Thymus (tissue), 11 donors: ENCODE data around the gene PDE6G. TPM values are rescaled to one million over a fixed set of nuclear protein-coding genes. Genes with fewer than 3 reads are reported as not detected.
A peak's percentile ranks its signal among the peaks of the same experiment; 100 is the strongest.

Experiments used
- DNase-seq, 9 donors: peaks; one replicate each; pipeline ENCODE4 v3.0.0-alpha.2; 2013; ENCODE audit warnings: low spot score in 9 of 9, low read depth in 6 of 9, missing footprints in 1 of 9
- H3K27ac ChIP-seq, 2 donors: one replicate each; pipeline ENCODE4 v1.5.1; 2013; ENCODE audit warnings: control low read depth in 1 of 2, low read depth in 1 of 2, low read length in 1 of 2, mild to moderate bottlenecking in 1 of 2, moderate library complexity in 1 of 2
- H3K27me3 ChIP-seq, 2 donors: one replicate each; pipeline ENCODE4 v1.5.1; 2013; ENCODE audit warnings: low read length in 1 of 2; ENCODE audit not compliant: control insufficient read depth in 2 of 2, insufficient read depth in 1 of 2
- H3K36me3 ChIP-seq, 2 donors: one replicate each; pipeline ENCODE4 v1.5.1; 2013; ENCODE audit warnings: low read length in 1 of 2, mild to moderate bottlenecking in 1 of 2, moderate library complexity in 1 of 2; ENCODE audit not compliant: control insufficient read depth in 2 of 2, insufficient read depth in 2 of 2
- H3K4me1 ChIP-seq, 2 donors: one replicate each; pipeline ENCODE4 v1.5.1; 2013; ENCODE audit warnings: low read length in 2 of 2; ENCODE audit not compliant: control insufficient read depth in 2 of 2, insufficient read depth in 2 of 2
- H3K4me3 ChIP-seq, 2 donors: one replicate each; pipeline ENCODE4 v1.5.1; 2013; ENCODE audit warnings: low read length in 2 of 2, control low read depth in 1 of 2, mild to moderate bottlenecking in 1 of 2
- H3K9me3 ChIP-seq, 2 donors: one replicate each; pipeline ENCODE4 v1.5.1; 2013; ENCODE audit warnings: low read length in 1 of 2, mild to moderate bottlenecking in 1 of 2; ENCODE audit not compliant: control insufficient read depth in 2 of 2, insufficient read depth in 1 of 2
- WGBS: extraction: QIAGEN DNeasy Blood & Tissue Kit; methylation state at CpG from one replicate; pipeline ENCODE4 v1.1.7; 2013; 5-methylcytosine and 5-hydroxymethylcytosine counted together
- polyA plus RNA-seq: library from polyadenylated mRNA; stranded (reverse); fragments of 200-250 nt; gene quantifications from one replicate; pipeline ENCODE4 v1.2.3, GENCODE V29; 2013
- total RNA-seq: library from RNA; stranded (reverse); fragments of 120-200 nt; gene quantifications from one replicate; pipeline ENCODE4 v1.2.4, GENCODE V29; 2013
- donor health status: healthy.

The PDE6G gene
- total and polyA plus RNA-seq, 2 donors, result 12.2 to 18.2 TPM

DNA sequence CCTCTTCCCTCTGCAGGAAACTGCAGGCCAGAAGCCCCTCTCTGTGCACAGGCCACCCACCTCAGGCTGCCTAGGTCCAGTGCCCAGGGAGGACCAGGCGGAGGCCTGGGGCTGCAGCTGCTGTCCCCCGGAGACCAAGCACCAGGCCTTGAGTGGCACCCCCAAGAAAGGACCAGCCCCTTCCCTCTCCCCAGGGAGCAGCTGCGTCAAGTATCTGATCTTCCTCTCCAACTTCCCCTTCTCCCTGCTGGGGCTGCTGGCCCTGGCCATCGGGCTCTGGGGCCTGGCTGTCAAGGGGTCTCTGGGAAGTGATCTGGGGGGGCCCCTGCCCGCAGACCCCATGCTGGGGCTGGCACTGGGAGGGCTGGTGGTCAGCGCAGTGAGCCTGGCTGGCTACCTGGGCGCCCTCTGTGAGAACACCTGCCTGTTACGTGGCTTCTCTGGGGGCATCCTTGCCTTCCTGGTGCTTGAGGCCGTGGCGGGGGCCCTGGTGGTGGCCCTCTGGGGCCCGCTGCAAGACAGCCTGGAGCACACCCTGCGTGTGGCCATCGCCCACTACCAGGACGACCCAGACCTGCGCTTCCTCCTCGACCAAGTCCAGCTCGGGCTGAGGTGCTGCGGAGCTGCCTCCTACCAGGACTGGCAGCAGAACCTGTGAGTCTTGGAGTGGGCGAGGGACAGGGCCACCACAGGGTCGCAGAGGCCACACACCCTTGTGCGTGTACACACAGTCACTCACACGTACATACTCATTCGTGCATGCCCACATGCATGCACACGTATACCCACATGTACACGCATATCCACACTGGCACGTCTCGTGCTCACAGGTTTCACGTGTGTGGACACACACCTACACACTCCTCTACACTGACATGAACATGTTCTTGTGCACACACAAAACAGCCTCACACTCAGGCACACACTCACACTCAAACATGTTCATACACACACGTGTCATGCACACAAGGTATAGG is 11.1 kb downstream of the PDE6G start:
- no peak for DNase-seq
- WGBS, result 89% methylated on average over 29 of the region's 29 CpGs
- H3K36me3 ChIP-seq, result no peaks in the 10 kb centered on the region
- H3K4me3 ChIP-seq, result no peak overlapping the region
- H3K9me3 ChIP-seq, result peaks cover 11 to 16% of the 10 kb centered on the region in 2 donors
- H3K27ac ChIP-seq, result no peak overlapping the region
- H3K4me1 ChIP-seq, result no peaks in the 10 kb centered on the region
- H3K27me3 ChIP-seq, result peaks cover 23 to 48% of the 10 kb centered on the region in 2 donors

DNA sequence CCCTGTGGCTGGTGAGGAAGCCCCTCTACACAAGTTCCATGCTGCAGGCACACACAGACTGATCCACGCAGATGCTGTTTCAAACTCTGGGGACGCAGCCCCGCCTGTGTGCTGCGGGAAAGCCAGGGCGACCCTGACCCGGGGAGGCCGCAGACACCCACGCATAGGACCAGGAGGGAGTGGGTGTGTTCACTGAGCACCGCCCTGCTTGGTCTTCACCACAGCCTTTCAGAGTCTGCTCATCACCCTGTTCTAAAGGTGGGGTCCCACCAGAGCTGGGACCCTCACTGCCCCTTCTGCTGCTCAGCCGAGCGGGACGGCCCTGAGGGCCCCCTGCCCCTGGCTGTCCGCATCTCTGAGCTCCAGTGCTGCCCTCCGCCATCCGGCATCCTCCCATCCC is 11.8 kb downstream of the PDE6G start:
- H3K9me3 ChIP-seq, result peaks cover 9 to 12% of the 10 kb centered on the region in 2 donors
- no peaks in the 10 kb centered on the region for H3K4me1 ChIP-seq
- WGBS, result 97% methylated on average over 15 of the region's 15 CpGs
- no peak for DNase-seq
- no peak overlapping the region for H3K27ac ChIP-seq
- peaks cover 23 to 41% of the 10 kb centered on the region in 2 donors for H3K27me3 ChIP-seq
- no peak overlapping the region for H3K4me3 ChIP-seq
- H3K36me3 ChIP-seq, result no peaks in the 10 kb centered on the region

DNA sequence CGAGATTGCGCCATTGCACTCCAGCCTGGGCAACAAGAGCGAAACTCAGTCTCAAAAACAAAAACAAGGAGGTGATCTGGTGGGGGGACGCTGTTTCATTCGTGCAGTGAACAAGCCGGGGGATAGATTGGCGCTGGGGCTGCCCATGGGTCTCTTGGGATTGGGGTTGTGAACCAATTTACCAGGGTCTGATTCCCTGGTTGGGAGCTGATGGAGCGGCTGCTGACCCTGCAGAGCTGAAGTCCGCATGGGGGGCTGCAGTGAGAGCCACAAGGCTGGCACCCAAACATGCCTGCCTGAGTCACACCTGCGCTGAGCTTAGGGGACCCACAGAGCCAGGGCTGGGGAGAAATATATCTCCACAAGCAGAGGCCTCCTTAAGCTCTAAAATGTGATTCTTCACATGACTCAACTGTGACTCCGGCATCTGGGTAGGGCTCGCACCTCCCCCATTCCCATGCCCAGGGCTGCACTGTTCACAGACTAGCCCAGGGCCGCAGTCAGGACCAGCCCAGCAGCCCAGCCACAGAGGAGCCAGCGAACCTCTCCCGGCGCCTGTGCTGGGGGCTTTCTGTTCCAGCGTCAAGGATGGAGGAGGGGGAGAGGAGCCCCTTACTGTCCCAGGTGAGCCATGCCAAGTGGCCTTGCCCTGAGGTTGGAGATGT is 14.4 kb downstream of the PDE6G start:
- 98% methylated on average over 17 of the region's 17 CpGs for WGBS
- no peak for DNase-seq
- H3K4me3 ChIP-seq, result no peak overlapping the region
- no peaks in the 10 kb centered on the region for H3K36me3 ChIP-seq
- no peaks in the 10 kb centered on the region for H3K9me3 ChIP-seq
- H3K27ac ChIP-seq, result no peak overlapping the region
- peaks cover 2 to 4% of the 10 kb centered on the region in 2 donors for H3K4me1 ChIP-seq
- peaks cover 2 to 17% of the 10 kb centered on the region in 2 donors for H3K27me3 ChIP-seq

DNA sequence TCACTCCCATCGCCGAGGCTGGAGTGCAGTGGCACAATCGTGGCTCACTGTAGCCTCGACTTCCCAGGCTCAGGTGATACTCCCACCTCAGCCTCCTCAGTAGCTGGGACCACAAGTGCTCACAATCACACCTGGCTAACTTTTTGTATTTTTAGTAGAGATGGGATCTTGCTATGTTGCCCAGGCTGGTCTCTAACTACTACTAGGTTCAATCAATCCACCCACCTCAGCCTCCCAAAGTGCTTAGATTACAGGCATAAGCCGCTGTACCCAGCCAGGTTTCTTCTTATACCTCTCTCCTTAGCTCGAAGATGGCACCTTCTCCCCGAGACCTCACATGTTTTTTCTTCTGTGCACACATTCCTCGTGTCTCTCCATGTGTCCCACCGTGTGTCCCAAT is 16.3 kb downstream of the PDE6G start:
- Histone ChIP-seq H3K4me3 (no peak overlapping the region), H3K9me3 (no peaks in the 10 kb centered on the region), H3K36me3 (no peaks in the 10 kb centered on the region), H3K4me1 (peaks cover 14 to 16% of the 10 kb centered on the region in 2 donors), H3K27me3 (peaks cover 0 to 2% of the 10 kb centered on the region in 2 donors), H3K27ac (no peak overlapping the region)
- no peak for DNase-seq
- 97% methylated on average over 9 of the region's 9 CpGs for WGBS

DNA sequence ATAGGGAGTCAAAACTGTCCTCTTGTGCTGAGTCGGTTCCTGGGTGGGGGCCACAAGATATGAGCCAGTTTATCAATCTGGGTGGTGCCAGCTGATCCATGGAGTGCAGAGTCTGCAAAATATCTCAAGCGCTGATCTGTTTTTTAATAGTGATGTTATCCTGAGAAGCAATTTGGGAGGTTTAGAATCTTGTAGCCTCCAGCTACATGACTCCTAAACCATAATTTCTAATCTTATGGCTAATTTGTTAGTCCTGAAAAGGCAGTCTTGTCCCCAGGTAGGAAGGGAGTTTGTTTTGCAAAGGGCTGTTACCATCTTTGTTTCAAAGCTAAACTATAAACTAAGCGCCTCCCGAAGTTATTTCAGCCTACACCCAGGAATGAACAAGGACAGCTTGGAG is 17.7 kb downstream of the PDE6G start:
- Histone ChIP-seq H3K4me1 (peaks cover 14 to 16% of the 10 kb centered on the region in 2 donors), H3K27ac (no peak overlapping the region), H3K4me3 (no peak overlapping the region), H3K36me3 (peaks cover 0 to 2% of the 10 kb centered on the region in 2 donors), H3K27me3 (no peaks in the 10 kb centered on the region), H3K9me3 (no peaks in the 10 kb centered on the region)
- 97% methylated on average over 4 of the region's 4 CpGs for WGBS
- DNase-seq, result no peak

DNA sequence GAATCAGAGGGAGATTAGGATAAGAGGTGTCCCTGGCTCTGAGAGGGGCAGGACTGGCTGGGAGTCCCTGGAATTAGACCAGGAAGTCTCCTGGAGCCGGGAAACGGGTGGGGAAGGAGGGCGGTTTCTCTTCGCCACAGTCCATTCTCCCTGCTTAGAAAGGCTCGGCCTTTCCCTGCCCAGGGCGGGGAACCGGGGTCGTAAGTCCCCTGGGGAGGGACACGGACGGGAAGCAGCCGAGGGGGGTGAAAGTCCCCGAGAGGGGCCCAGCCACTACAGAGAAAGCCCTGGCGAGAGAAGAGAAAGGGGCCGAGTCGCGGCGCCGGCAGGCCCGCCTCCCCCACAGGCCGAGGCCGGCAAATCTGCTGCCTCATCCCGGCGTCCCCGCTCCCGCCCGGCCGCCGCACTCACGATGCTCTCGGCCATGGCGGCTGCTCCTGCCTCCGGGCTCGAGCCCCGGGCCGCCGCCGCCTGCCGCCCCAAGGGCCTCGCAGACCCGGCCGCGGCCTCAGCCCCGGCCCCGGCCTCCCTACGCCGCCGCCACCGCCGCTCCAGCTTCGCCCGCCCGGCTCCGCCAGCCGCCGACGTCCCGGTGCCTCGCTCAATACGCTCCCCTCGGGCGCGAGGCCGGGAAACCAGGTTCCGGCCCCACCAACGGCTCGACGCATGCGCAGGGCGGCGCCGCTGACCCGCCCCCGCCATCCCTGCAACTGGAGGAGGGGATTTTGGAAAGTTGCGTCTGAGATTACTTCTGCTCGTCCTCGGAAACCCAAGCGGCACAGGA is 19.6 kb downstream of the PDE6G start, which contains the start of the genes NPLOC4 and TSPAN10:
Gene NPLOC4 (minus strand): TSS at position 608 of the 784 bp plus-strand sequence. CDS start 182 bp downstream, at position 426.
Gene TSPAN10 (plus strand): TSS at position 692 of the 784 bp plus-strand sequence. CDS start 5,217 bp downstream, outside the sequence.
- peak; percentile 42 to 86 (median 68) for DNase-seq

DNA sequence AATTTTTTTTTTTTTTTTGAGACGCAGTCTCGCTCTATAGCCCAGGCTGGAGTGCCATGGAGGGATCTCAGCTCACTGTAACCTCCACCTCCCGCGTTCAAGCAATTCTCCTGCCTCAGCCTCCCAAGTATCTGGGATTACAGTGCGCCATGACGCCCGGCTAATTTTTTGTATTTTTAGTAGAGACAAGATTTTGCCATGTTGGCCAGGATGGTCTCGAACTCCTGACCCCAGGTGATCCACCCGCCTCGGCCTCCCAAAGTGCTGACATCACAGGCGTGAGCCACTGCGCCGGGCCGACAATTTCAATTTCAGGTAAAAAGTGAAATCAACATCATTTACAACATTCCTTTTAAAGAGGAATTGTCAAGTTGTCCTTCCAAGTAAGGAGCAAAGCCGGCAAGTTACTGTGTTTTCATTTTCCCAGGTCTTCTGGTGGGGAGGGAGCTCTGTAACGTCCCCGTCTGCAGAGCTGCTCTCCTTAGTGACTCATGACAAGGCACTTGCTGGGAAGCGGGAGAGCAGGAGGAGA is 20.3 kb downstream of the PDE6G start:
- DNase-seq, result no peak
- Histone ChIP-seq H3K4me1 (peaks cover 14 to 16% of the 10 kb centered on the region in 2 donors), H3K9me3 (no peaks in the 10 kb centered on the region), H3K4me3 (peak overlapping the region; percentile 86 to 94), H3K27ac (peak overlapping the region in 1 of 2 donors; percentile 40), H3K36me3 (peaks cover 4 to 9% of the 10 kb centered on the region in 2 donors), H3K27me3 (no peaks in the 10 kb centered on the region)
- 56% methylated on average over 18 of the region's 18 CpGs for WGBS

More for the DNA sequence above, 19.6 kb downstream of the PDE6G start, which contains the start of the genes NPLOC4 and TSPAN10:
- under 1% methylated on average over 77 of the region's 77 CpGs for WGBS
- peaks cover 0 to 5% of the 10 kb centered on the region in 2 donors for H3K36me3 ChIP-seq
- H3K27ac ChIP-seq, result peak within 1 kb of the TSS; percentile 40 to 84
- H3K27me3 ChIP-seq, result no peaks in the 10 kb centered on the region
- no peaks in the 10 kb centered on the region for H3K9me3 ChIP-seq
- peak within 1 kb of the TSS; percentile 86 to 94 for H3K4me3 ChIP-seq
- H3K4me1 ChIP-seq, result peaks cover 14 to 16% of the 10 kb centered on the region in 2 donors

DNA sequence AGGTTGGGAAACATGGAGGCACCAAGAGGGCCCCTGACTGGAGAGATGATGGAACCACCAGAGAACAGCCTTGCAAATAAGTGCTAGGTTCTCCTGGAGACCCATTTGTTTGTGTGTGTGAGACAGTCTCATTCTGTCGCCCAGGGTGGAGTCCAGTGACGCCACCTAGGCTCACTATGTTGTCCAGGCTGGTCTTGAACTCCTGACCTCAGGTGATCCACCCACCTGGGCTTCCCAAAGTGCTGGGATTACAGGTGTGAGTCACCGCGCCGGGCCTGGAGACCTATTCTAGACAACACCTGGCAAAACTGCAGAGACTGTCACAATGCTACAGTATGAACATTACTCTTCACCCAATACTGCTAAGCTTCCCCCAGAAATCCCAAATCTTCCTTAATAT is 20.9 kb downstream of the PDE6G start:
- Histone ChIP-seq H3K27ac (no peak overlapping the region), H3K4me3 (no peak overlapping the region), H3K4me1 (peaks cover 14 to 16% of the 10 kb centered on the region in 2 donors), H3K9me3 (no peaks in the 10 kb centered on the region), H3K36me3 (peaks cover 4 to 9% of the 10 kb centered on the region in 2 donors), H3K27me3 (no peaks in the 10 kb centered on the region)
- DNase-seq, result no peak
- WGBS, result 97% methylated on average over 5 of the region's 5 CpGs
